GM21825 (cell line): Measurements from ENCODE around the gene DDAH2.

ENCODE experiments used
- ATAC-seq: cut with Tn5 transposase; IDR thresholded peaks from one replicate; pipeline ENCODE4 v1.9.1; 2021; ENCODE audit warnings: mild to moderate bottlenecking, moderate library complexity; ENCODE audit not compliant: unreplicated experiment

The DDAH2 gene

GRCh38 chr6:31691564-31692108, 37.5 kb downstream of the DDAH2 start:
- no peak for ATAC-seq

DNA sequence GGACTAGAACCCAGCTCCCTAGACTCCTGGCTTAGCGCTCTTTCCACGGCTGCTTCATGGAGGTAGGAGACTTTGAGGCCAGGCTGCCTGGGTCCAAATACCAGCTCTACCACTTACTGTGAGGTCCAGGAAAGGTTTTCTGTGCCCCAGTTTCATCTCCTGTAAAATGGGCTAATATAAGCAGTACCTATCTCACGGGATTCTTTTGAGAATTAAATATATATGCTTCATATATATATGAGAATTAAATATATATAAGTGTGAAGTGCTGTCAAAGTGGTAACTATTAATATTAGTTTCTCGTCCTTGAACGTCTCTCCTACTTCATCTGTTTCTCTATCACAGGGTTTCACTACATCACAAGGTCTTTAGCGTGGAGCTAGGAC, 38.0 kb downstream of the DDAH2 start:
- no peak for ATAC-seq

GRCh38 chr6:31690231-31691077, 38.6 kb downstream of the DDAH2 start:
- ATAC-seq: no peak

DNA sequence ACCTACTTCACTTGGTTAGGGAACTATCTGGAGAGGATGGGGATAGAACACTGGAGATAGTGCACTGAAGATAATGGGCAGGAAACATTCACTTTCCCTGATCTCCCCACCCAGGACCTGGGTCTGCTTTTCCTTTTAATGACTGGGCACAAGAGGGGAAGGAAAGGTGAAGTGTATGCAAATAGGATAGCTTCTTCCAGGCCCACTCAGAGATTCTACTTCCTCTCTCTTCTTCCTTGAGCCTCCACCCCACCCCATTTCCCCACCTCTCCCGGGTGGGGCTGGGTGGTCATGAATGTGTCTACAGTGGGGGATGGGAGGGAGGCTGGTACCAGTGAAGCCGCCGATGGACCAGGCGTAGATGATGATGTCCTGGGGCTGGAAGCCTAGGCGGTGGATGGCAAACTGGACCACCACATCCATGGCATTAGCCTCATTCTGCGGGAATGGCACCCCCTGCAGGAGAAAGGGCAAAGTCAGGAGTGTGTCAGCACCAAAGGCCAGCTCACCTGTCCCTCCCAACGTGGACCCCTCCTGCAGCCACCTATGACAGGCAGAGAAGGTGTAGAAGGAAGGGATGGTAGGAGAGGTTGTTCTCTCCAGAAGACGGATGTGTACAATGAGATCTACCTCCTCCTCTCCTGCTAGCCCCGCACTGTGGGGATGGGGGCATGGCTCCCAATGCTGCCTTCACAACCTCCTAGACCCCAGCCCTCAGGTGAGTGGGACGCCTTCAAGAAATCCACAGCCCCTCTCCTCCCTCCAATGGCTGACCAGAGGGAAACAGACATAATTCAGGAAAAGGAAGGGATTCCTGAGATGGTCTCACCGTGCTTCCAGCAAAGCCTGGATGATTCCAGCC, 39.6 kb downstream of the DDAH2 start:
- ATAC-seq: no peak

GRCh38 chr6:31687860-31688693, 41.0 kb downstream of the DDAH2 start:
- no peak for ATAC-seq

DNA sequence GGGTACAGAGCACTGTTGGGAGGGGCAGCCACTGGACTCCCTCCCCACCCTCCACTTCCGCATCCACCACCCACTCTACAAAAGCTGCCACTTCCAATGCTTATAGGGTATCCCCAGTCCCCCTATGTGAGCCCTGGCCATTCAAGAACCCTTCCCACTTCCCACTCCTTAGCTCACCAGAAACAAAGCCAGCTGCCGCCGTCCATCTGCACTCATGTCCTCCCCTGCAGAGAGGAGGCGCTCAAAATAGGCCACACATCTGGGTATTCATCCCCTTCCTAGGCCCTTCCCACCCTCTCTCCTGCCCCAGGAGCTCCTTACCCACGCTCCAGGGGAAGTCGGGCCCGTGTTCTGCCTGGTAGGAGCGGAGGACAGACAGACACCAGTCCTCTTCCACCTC, 41.8 kb downstream of the DDAH2 start:
- no peak for ATAC-seq

GRCh38 chr6:31686483-31686882, 42.6 kb downstream of the DDAH2 start:
- ATAC-seq: no peak

GRCh38 chr6:31683591-31683990, 45.5 kb downstream of the DDAH2 start:
- no peak for ATAC-seq

DNA sequence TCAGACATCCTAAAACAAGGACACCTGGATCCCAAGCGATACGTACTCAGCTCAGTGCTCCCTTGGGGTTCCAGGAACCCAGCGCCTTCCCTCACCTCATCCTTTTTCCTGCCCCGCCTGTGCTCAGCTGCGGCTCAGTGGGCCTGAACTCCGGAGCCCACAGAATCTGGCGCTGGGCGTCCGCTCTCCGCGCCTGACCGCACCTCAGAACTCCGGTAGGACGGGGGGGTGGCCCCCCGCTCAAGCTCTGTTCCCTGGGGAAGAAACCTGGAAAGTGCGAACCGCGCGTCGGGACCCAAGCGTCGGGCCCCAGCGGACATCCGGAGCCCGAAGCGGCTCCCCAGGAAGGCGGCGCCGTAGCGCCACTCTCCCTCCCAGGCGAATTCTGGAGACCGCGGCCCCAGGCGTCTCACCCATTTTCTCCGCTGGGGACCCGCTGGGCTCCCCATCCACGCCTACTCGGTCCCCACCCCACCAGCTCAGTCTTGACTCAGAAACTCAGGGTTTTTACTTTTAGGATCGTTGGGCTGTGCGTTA, 47.9 kb downstream of the DDAH2 start:
- ATAC-seq: peak; percentile 26

- ATAC-seq: peak; percentile 46
These were observed 48.6 kb downstream of the DDAH2 start, which contains the start of gene LY6G5C for GRCh38 chr6:31680226-31681134. TSS of gene LY6G5C (minus strand) at chr6:31681067. CDS start at chr6:31680373, 694 bp downstream.

DNA sequence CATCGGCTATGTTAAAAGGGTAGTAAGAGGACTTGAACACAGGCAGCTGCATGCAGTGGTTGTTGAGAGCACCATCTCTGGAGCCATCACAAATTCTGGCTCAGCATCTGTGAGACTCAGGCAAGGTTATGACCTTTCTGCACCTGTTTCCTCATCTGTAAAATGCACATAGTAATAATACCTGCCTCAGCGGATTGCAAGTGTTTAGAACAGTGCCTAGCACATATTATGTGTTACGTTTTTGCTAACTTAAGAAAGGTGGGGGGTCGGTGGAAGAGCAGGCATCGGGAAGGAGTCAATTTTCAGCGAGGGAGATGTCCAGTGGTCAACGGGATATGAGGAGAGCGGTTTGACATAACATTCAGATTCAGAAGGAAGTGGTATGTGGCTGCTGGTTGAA, 51.1 kb downstream of the DDAH2 start:
- no peak for ATAC-seq
